Smooth muscle cell (in vitro differentiated cells): ENCODE data around the gene TEK. TPM values are rescaled to one million over a fixed set of nuclear protein-coding genes. Genes with fewer than 3 reads are reported as not detected.

ENCODE experiments used
- DNase-seq: peaks from one replicate; lab custom pipeline; 2025; ENCODE audit not compliant: unreplicated experiment; lab: John Stamatoyannopoulos, UW
- H2AFZ ChIP-seq: fragments of 200-600 bp; sonication (generic); 2 replicates; pipeline ENCODE4 v1.6.0; 2016; ENCODE audit warnings: antibody characterized with exemption, low read depth, mild to moderate bottlenecking
- H3F3A ChIP-seq: fragments of 200-600 bp; sonication (generic); 2 replicates; pipeline ENCODE4 v1.6.0; 2017; ENCODE audit warnings: antibody characterized with exemption, low read depth
- H3K27ac ChIP-seq: fragments of 200-600 bp; sonication (generic); 2 replicates; pipeline ENCODE4 v1.5.1; 2016; ENCODE audit warnings: low read depth, mild to moderate bottlenecking
- H3K27me3 ChIP-seq: fragments of 200-600 bp; sonication (generic); 2 replicates; pipeline ENCODE4 v1.6.1; 2016; ENCODE audit warnings: low read depth, mild to moderate bottlenecking
- H3K36me3 ChIP-seq: fragments of 200-600 bp; sonication (generic); 2 replicates; pipeline ENCODE4 v1.5.1; 2016; ENCODE audit warnings: low read depth
- H3K4me1 ChIP-seq: fragments of 200-600 bp; sonication (generic); 2 replicates; pipeline ENCODE4 v1.5.1; 2016; ENCODE audit warnings: low read depth
- H3K4me2 ChIP-seq: fragments of 200-600 bp; sonication (generic); 2 replicates; pipeline ENCODE4 v1.6.0; 2016; ENCODE audit warnings: mild to moderate bottlenecking
- H3K4me3 ChIP-seq: fragments of 200-600 bp; sonication (generic); 2 replicates; pipeline ENCODE4 v1.5.1; 2016; ENCODE audit warnings: mild to moderate bottlenecking
- H3K79me2 ChIP-seq: fragments of 200-600 bp; sonication (generic); 2 replicates; pipeline ENCODE4 v1.6.0; 2016; ENCODE audit warnings: low read depth, mild to moderate bottlenecking
- H3K9ac ChIP-seq: fragments of 200-600 bp; sonication (generic); 2 replicates; pipeline ENCODE4 v1.6.0; 2016; ENCODE audit warnings: low read depth
- H3K9me3 ChIP-seq: fragments of 200-600 bp; sonication (generic); replicated peaks from 2 replicates; pipeline ENCODE4 v1.5.1; 2016; ENCODE audit warnings: low read depth
- H4K20me1 ChIP-seq: fragments of 200-600 bp; sonication (generic); 2 replicates; pipeline ENCODE4 v1.6.0; 2016; ENCODE audit warnings: low read depth
- WGBS: methylation state at CpG from one replicate; pipeline ENCODE4 v1.1.7; 2016; ENCODE audit warnings: low lambda C conversion rate; 5-methylcytosine and 5-hydroxymethylcytosine counted together
- polyA plus RNA-seq: library from polyadenylated mRNA; unstranded; fragments of >200 nt; fragmentation: Nextera tagmentation; extraction: Ambion mirVana; gene quantifications from 2 replicates; pipeline ENCODE4 v1.2.1, GENCODE V29; 2016
- total RNA-seq: library from RNA; depleted of rRNA; stranded (reverse); fragments of >200 nt; gene quantifications from 2 replicates; pipeline ENCODE4 v1.2.3, GENCODE V29; 2014
- TF ChIP-seq, protein P1 (sequence below): fragments of 200-600 bp; sonication (generic); IDR thresholded peaks from 2 replicates; pipeline ENCODE4 v1.5.1; 2017; ENCODE audit warnings: borderline replicate concordance, mild to moderate bottlenecking, antibody characterized with exemption; ENCODE audit not compliant: insufficient read depth, poor library complexity, severe bottlenecking

Gene TEK
- total and polyA plus RNA-seq, 2 experiments from 2014 or later: 36.0 to 58.9 TPM

DNA sequence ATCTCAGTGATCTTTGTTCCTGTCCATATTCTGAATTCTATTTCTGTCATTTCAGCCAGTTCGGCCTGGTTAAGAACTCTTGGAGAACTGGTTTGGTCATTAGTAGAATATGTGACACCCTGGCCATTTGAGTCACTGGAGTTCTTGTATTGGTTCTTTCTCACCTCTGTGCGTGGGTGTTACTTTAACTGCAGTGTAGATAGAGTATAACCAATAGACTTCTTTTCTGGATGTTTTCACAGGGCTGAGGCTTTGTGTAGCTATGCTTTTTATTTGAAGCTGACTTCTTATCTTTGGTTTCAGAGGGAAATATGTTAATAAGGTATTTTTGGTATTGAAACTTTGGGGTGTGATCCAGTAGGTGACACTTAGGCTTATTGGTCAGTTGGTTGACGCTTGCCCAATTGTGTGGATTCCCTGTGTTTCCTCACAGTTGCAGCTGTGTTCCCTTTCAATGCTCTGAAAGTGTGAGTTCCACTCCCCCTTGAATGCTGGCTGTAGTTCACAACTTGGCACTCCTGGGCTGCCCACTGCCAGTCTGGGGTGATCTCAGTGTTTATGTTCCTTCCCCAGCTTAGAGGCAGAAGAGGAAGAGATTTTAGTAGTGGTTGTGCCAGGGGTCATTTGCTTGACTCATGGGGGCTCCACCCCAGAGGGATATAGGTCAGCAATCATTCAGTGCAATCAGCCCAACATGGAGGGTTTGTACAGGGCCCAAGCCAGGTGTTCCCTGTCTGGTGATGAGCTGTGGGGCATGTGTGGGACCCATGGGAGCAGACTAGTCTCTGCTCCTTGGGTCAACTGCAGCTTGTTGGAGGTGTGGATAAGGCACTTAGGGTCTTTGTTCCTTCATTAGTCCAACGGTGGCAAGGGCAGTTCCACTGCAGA lies 34.9 kb upstream of the TEK start:
- Histone ChIP-seq H3F3A (no peaks in the 10 kb centered on the region), H3K9me3 (no peaks in the 10 kb centered on the region), H3K4me1 (no peaks in the 10 kb centered on the region), H3K9ac (no peak overlapping the region), H3K79me2 (no peaks in the 10 kb centered on the region), H3K36me3 (no peaks in the 10 kb centered on the region), H2AFZ (no peak overlapping the region), H3K4me2 (no peak overlapping the region), H3K4me3 (no peak overlapping the region), H3K27ac (no peak overlapping the region), H4K20me1 (no peaks in the 10 kb centered on the region), H3K27me3 (no peaks in the 10 kb centered on the region)
- TF ChIP-seq, protein P1, sequence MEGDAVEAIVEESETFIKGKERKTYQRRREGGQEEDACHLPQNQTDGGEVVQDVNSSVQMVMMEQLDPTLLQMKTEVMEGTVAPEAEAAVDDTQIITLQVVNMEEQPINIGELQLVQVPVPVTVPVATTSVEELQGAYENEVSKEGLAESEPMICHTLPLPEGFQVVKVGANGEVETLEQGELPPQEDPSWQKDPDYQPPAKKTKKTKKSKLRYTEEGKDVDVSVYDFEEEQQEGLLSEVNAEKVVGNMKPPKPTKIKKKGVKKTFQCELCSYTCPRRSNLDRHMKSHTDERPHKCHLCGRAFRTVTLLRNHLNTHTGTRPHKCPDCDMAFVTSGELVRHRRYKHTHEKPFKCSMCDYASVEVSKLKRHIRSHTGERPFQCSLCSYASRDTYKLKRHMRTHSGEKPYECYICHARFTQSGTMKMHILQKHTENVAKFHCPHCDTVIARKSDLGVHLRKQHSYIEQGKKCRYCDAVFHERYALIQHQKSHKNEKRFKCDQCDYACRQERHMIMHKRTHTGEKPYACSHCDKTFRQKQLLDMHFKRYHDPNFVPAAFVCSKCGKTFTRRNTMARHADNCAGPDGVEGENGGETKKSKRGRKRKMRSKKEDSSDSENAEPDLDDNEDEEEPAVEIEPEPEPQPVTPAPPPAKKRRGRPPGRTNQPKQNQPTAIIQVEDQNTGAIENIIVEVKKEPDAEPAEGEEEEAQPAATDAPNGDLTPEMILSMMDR: no peak
- WGBS: 64% methylated on average over 4 of the region's 4 CpGs
- DNase-seq: no peak

DNA sequence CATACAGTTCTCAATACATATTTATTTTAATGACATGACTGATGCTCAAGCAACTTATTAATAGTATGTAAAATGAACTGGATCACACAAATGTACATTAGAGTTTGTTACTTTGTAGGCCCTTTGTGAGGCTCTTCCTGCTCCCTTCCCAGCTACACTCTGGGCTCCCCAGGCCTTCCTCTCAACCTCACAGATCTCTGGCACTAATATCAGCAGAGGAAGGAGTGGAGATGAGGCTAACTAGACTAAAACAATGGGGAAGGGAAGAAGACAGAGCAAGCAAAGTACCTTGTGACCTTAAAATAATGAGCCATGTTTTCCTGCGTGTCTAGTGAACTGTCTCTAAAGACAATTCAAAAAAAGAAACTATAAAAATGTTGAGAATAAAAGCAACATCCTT lies 30.3 kb upstream of the TEK start:
- no peak overlapping the region for H3K9ac ChIP-seq
- H3K9me3 ChIP-seq: no peaks in the 10 kb centered on the region
- no peaks in the 10 kb centered on the region for H3K36me3 ChIP-seq
- H3F3A ChIP-seq: no peaks in the 10 kb centered on the region
- TF ChIP-seq, protein P1: no peak
- DNase-seq: no peak
- no peak overlapping the region for H2AFZ ChIP-seq
- no peaks in the 10 kb centered on the region for H4K20me1 ChIP-seq
- H3K4me3 ChIP-seq: no peak overlapping the region
- H3K27ac ChIP-seq: no peak overlapping the region
- H3K27me3 ChIP-seq: no peaks in the 10 kb centered on the region
- 95% methylated on average over 1 of the region's 1 CpG for WGBS
- H3K79me2 ChIP-seq: no peaks in the 10 kb centered on the region
- no peak overlapping the region for H3K4me2 ChIP-seq
- no peaks in the 10 kb centered on the region for H3K4me1 ChIP-seq

DNA sequence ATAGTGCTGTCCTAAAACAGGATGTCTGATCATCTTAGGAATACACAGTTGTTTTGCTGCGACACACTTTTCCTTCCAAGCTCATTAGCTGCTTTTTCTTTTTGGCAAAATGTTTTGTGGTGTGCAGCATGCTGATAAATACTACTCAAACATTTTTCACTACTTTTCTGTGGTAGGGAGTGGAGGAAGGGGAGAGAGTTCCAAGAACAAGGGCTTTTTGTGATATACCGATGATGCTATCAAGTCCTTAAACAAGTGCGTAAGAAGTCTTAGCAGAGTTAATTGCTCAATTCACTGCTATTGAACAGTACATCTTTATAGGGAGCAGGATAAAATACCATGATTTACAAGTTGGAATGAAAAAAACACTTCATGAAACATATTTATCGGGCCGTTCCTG lies 23.6 kb upstream of the TEK start:
- Histone ChIP-seq H3K27ac (peak overlapping the region; percentile 98), H3K27me3 (no peaks in the 10 kb centered on the region), H2AFZ (peak overlapping the region; percentile 18), H3K9me3 (no peaks in the 10 kb centered on the region), H3K4me2 (peak overlapping the region; percentile 53), H3K4me3 (no peak overlapping the region), H3K79me2 (no peaks in the 10 kb centered on the region), H4K20me1 (no peaks in the 10 kb centered on the region), H3F3A (peaks cover 31% of the 10 kb centered on the region), H3K4me1 (peaks cover 7% of the 10 kb centered on the region), H3K36me3 (no peaks in the 10 kb centered on the region), H3K9ac (no peak overlapping the region)
- DNase-seq: no peak
- TF ChIP-seq, protein P1: no peak
- 45% methylated on average over 5 of the region's 5 CpGs for WGBS
